ENCODE measurements around the gene ZFPL1. TPM values are rescaled to one million over a fixed set of nuclear protein-coding genes. Genes with fewer than 3 reads are reported as not detected.

ZFPL1 gene
- total and polyA plus RNA-seq, 10 of the 15 experiments (the other 5 are each of a cell fraction or from before 2014, with no cell fraction given), result 2.2 to 37.8 (median 27.0) TPM

DNA sequence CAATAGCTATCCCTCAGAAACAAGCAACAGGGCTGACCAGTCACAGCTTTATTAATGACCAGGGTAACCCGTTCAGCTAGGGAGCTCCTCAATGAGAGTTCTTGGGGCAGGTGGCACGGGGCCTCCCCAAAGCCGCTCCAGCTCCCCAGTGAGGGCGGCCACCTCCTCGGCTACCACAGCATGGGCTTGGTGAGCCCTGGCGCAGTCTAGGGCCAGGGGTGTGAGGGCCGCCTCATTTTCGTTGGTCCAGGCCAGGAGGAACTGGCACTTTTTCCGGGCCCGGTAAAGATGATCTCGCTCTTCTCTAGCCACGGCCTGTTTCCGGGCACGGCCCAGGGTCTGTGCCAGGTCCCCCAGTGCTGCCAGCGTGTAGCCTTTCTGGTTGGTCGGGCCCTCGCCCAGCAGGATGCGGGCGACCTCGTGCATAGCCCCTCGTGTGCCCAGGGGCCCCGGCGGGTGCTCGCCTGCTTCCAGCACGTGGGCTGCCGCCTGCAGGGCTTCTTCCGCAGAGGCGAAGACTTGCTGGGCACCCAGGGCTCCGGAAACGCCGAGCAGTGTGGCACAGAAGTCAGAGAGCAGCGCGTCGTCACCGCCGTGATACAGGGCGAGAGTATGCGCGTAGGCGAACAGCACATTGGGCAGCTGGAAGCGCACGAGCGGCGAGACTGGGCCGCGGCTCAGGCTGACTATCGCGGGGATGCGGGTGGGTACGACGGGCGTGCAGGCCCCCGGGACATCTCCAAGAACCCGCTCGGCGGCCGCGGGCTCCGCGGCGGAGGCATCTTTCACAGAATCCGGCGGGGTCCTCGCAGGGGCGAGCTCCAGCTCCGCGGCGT lies 32.6 kb downstream of the ZFPL1 start:
- Histone ChIP-seq H3K9me3 (replicated peaks; ENCODE audit: control insufficient read depth, insufficient read depth, low read length) (no peaks in the 10 kb centered on the region), H3K4me1 (ENCODE audit: control insufficient read depth, insufficient read depth, low read length) (peaks cover 29% of the 10 kb centered on the region), H3K79me2 (ENCODE audit: control insufficient read depth, insufficient read depth, low read length) (peaks cover 39% of the 10 kb centered on the region), H4K20me1 (ENCODE audit: control insufficient read depth, insufficient read depth) (no peaks in the 10 kb centered on the region; the same call in 1 of the 2 replicates), H3K9ac (ENCODE audit: control insufficient read depth, insufficient read depth, low read length) (peak overlapping the region; percentile 75), H2AFZ (ENCODE audit: control insufficient read depth, low read depth, low read length) (no peak overlapping the region; the same call in 1 of the 2 replicates), H3K4me2 (ENCODE audit: control insufficient read depth, insufficient read depth) (peak overlapping the region; percentile 90), H3K36me3 (ENCODE audit: control insufficient read depth in 2 of 2, insufficient read depth in 2 of 2, low read length in 1 of 2) (peaks cover 9 to 19% of the 10 kb centered on the region in 2 experiments), H3K4me3 (peak overlapping the region; percentile 76), H3K27me3 (replicated peaks in 1 of 2; ENCODE audit: control insufficient read depth in 2 of 2, insufficient read depth in 2 of 2, low read length in 1 of 2) (no peaks in the 10 kb centered on the region), H3K27ac (ENCODE audit: control insufficient read depth, insufficient read depth) (peak overlapping the region; percentile 68)
- no peak for DNase-seq (ENCODE audit: low read depth, low spot score)
- POLR2A ChIA-PET, result interaction anchor here (1.0 to 1.5 kb wide), 4 partner anchors 9 to 66 kb away, joined by 3 to 7 read pairs (median 5); partner anchors contain the start of genes CAPN1 and SYVN1
- peak; percentile 0; the same call in 1 of the 2 replicates for TF ChIP-seq POLR2A (IDR thresholded peaks at IDR 0.05; ENCODE audit: low read depth, low read length)
- TF ChIP-seq CBX5 (IDR thresholded peaks at IDR 0.05; ENCODE audit: low read depth), result no peak
- TF ChIP-seq, protein P1, sequence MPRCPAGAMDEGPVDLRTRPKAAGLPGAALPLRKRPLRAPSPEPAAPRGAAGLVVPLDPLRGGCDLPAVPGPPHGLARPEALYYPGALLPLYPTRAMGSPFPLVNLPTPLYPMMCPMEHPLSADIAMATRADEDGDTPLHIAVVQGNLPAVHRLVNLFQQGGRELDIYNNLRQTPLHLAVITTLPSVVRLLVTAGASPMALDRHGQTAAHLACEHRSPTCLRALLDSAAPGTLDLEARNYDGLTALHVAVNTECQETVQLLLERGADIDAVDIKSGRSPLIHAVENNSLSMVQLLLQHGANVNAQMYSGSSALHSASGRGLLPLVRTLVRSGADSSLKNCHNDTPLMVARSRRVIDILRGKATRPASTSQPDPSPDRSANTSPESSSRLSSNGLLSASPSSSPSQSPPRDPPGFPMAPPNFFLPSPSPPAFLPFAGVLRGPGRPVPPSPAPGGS (IDR thresholded peaks at IDR 0.05; ENCODE audit: borderline replicate concordance, insufficient read depth, low read depth, low read length, poor library complexity, severe bottlenecking), result peak; percentile 9
- no peak for TF ChIP-seq LARP7 (IDR thresholded peaks at IDR 0.05)
- TF ChIP-seq EED (IDR thresholded peaks at IDR 0.05; ENCODE audit: low read depth), result no peak
- TF ChIP-seq, protein P2, sequence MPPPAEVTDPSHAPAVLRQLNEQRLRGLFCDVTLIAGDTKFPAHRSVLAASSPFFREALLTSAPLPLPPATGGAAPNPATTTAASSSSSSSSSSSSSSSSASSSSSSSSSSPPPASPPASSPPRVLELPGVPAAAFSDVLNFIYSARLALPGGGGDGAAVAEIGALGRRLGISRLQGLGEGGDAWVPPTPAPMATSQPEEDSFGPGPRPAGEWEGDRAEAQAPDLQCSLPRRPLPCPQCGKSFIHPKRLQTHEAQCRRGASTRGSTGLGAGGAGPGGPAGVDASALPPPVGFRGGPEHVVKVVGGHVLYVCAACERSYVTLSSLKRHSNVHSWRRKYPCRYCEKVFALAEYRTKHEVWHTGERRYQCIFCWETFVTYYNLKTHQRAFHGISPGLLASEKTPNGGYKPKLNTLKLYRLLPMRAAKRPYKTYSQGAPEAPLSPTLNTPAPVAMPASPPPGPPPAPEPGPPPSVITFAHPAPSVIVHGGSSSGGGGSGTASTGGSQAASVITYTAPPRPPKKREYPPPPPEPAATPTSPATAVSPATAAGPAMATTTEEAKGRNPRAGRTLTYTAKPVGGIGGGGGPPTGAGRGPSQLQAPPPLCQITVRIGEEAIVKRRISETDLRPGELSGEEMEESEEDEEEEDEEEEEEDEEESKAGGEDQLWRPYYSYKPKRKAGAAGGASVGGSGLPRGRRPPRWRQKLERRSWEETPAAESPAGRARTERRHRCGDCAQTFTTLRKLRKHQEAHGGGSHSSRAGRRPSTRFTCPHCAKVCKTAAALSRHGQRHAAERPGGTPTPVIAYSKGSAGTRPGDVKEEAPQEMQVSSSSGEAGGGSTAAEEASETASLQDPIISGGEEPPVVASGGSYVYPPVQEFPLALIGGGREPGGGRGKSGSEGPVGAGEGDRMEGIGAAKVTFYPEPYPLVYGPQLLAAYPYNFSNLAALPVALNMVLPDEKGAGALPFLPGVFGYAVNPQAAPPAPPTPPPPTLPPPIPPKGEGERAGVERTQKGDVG (CRISPR knock-in tag; IDR thresholded peaks at IDR 0.05), result no peak
- no peak for TF ChIP-seq YY1 (IDR thresholded peaks at IDR 0.05; ENCODE audit: low read depth, low read length)
- TF ChIP-seq HDAC2 (IDR thresholded peaks at IDR 0.05), result no peak
- in situ Hi-C loops (cut with MboI), result no loop called here
- 20% methylated on average over 67 of the region's 68 CpGs for WGBS (ENCODE audit: insufficient coverage, insufficient replicate concordance, low lambda C conversion rate, missing lambda C conversion rate)
- no TSS peak for BruUV-seq (replicated peaks)
- ATAC-seq, result no peak
- CTCF ChIA-PET, result interaction anchor here (0.8 to 3.5 kb wide), 17 partner anchors 13 to 338 kb away, joined by 3 to 37 read pairs (median 5); partner anchors contain the start of genes ARL2, CAPN1, PPP2R5B and SF1
- no peak for FAIRE-seq
- RAD21 ChIA-PET (ENCODE audit: unreplicated experiment), result interaction anchor here (0.7 to 2.3 kb wide), 7 partner anchors 18 to 338 kb away, joined by 3 to 12 read pairs (median 5); partner anchors contain the start of genes CAPN1, SF1 and SYVN1
- intact Hi-C loops (cut with micrococcal nuclease; ENCODE audit: unreplicated experiment), result loop anchor here (1.0 to 10.0 kb wide), 5 partner anchors 76 to 342 kb away; partner anchors contain the start of genes DPF2, SAC3D1 and SF1
- SMC1A ChIA-PET (ENCODE audit: uncharacterized antibody, unreplicated experiment), result interaction anchor here (1.0 to 2.8 kb wide), 6 partner anchors 17 to 269 kb away, joined by 3 to 11 read pairs (median 7); partner anchors contain the start of genes ARL2 and SYVN1

All from GM12878 (cell line).